NCI-H510A treated with DMSO at 0.1 percent for 48 hours (cell line): ENCODE measurements around the gene KCNMA1.

ENCODE experiments used
- DNase-seq: peaks from one replicate; lab custom pipeline; 2025; lab: John Stamatoyannopoulos, UW

Gene KCNMA1

GRCh38 chr10:77244286-77244685 is 393.3 kb downstream of the KCNMA1 start:
- no peak for DNase-seq

GRCh38 chr10:77241350-77241725 is 396.3 kb downstream of the KCNMA1 start:
- DNase-seq: no peak

- peak; percentile 71 for DNase-seq
Observed at GRCh38 chr10:77240706-77241349, 396.8 kb downstream of the KCNMA1 start.

DNA sequence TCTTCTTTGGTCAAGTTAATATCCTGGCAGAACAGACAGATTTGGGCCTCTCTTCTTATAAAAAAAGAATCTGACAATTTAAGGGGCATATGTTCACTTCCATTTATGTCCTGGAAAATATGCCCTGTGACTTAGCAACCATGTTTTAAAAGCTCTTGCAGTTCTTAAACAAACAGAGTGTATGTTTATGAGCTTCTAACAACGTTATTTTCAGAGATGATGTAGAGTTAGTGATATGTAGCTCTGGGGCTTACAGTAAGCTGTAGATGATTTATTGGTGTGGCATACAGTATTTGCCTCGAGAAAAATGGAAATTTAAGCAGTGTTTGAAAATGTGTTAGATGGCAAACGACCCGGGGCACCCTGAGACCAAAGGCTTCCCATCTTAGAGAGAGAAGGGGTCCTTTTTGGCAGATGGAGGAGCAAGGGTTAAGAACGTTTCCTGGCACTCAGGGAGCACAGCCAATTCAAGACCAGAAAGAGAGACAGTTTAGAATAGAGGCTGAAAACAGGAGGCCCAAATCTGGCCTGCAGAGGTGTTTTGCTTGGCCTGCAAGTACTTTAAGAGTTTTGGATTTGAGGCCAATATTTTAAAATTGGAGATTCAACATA is 397.5 kb downstream of the KCNMA1 start:
- peak; percentile 71 for DNase-seq

DNA sequence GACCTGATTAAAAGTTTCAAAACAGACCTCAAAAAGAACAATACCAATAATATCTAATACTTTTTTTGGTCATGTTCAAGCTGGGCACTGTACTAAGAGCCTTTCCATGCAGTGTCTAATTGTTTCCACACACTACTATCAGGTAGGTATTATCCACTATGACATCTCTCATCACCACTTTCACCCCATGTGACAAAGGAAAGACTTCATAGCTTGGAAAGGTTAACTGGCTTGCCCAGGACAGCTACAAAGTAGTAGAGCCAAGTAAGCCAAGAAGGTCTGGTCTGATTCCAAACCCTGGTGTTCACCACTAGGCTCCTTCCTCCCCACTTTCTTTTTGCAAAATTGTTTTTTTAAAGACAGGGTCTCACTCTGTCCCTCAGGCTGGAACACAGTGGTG is 400.5 kb downstream of the KCNMA1 start:
- DNase-seq: no peak

DNA sequence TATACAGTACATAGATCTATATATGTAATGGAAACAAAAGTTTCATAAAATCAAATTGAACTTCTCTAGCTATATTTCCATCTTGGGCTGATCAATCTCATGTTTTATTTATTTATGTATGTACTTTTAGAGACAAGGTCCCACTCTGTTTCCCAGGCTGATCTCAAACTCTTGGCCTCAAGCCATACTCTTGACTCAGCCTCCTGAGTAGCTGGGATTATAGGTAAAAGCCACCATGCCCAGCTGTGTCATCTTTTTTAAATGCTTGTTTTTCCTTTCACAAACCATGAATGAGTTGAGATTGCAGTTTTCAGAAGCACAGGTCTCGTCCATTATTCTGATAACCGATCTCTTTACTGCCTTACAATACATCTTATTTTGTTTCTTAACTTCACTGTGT is 400.9 kb downstream of the KCNMA1 start:
- peak; percentile 19 for DNase-seq

- no peak for DNase-seq
Observed at GRCh38 chr10:77236029-77236428, 401.6 kb downstream of the KCNMA1 start.

GRCh38 chr10:77234599-77234998 is 403.0 kb downstream of the KCNMA1 start:
- no peak for DNase-seq

GRCh38 chr10:77233466-77233865 is 404.1 kb downstream of the KCNMA1 start:
- DNase-seq: no peak

DNA sequence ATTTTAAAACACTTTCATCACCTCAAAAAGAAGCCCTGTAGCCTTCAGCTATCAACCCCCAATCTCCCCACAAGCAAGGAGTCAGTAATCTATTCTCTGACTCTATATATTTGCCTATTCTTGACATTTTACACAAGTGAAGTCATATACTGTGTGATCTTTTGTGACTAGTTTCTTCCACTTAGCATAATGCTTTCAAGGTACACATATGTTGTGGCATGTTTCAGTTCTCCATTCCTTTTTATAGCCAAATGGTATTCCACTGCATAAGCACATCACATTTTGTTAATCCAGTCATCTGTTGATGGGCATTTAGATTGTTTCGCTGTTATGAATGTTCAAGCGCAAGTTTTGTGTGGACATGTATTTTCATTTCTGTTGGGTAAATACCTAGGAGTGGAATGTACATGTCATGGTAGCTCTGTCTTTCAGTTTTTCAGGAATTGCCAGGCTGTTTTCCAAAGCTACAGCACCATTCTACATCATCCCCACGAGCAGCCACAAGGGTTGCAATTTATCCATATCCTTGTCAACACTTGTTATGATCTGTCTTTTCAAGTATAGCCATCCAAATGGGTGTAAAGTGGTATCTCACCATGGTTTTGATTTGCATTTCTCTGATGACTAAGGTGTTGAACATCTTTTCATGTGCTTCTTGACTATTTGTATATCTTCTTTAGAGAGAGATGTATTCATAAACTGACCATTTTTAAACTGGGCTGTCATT is 405.6 kb downstream of the KCNMA1 start:
- DNase-seq: no peak

GRCh38 chr10:77231375-77231774 is 406.2 kb downstream of the KCNMA1 start:
- DNase-seq: no peak

DNA sequence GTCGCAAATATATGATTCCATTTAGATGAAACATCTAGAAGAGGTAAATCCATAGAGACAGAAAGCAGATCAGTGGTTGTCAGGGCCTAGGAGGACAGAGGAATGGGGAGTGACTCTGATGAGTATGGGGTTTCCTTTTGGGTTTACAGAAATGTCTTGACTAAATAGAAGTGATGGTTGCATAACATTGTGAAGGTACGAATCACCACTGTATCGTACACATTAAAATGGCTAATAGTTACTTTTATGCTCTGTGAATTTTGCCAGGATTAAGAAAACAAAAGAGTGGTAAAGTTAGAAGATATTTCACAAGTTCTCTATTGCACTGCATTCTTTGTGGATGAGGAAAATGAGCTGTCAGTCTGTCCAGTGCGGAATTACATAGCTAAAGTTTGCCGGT is 407.4 kb downstream of the KCNMA1 start:
- no peak for DNase-seq

GRCh38 chr10:77229704-77230103 is 407.9 kb downstream of the KCNMA1 start:
- no peak for DNase-seq

DNA sequence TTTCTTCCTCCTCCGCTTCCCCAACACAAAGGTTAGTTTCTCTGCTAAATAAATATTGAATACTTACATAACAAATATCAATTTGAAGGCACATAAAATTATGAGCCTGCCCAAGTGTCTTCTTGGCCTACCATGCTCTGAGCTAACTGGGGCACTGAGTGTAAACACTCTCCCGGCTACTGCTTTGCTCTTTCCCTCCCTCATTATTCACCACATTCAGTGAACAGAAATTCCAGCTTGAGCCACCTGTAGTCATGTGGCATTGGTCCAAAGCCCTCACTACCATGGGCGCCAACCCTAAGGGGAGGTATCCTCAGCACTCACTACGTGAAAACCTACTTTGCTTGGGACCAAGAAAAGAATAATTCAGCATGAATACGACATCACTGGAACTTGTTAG is 409.0 kb downstream of the KCNMA1 start:
- peak; percentile 96 for DNase-seq

GRCh38 chr10:77226853-77227565 is 410.6 kb downstream of the KCNMA1 start:
- DNase-seq: no peak

GRCh38 chr10:77226452-77226851 is 411.2 kb downstream of the KCNMA1 start:
- no peak for DNase-seq

DNA sequence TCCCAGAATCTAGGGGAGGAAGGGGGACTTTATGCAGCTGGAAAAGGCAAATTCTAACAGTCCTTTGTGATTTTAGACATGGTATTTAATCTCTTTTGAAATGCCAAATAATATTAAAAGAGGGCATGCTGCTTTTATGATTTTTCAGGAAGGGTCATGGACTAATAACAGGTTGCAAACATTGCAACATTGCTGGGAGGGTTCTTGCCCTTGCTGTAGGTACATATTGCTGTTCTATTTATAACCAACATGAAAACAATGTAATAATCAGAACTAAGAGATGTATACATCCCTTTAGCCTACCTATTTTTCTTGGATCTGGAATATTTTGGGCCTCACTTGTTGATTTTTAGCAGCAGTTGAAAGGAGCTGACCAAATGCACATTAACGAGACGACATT is 411.6 kb downstream of the KCNMA1 start:
- DNase-seq: no peak

DNA sequence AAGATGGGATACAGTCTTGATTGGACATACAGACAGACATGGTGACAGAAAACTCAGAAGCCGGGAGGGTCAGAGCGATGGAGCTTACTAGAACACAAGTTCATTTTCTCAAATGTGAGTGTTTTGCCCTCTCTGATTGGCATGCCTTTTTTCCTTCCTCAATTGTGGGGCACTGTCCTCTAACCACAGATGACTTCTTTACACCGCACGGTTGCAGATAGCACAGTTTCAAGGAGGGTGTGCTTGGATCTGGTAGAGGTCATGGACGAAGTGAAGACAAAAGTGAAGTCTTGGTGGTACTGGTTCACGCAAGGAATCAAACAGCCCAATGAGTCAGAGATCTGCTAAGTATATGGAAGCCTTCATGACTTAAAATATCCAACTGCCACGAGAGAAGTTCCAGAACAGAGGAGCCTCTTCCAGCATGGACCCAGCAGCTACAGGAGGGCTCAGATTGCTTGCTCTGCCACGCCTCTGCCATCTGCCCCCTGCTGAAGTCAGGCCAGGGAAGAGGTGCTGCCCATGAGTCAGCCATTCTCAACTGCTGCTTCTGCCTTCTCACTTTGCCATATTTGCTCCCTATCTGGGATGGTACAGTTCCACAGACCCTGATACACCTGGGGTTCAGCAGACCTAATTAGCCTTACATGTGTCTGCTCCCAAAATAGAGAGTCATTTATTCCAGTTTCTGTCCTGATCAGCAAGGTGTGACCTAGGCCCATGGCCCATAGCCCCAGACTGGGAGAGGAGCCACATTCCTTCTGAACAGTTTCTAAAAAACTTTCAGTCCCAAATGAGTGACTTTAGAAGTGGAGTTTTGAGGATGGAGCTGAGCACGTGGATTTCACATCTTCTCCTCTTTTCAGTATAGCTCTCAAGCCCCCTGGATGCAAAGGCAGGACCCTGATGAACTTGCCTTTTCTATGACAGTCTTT is 413.8 kb downstream of the KCNMA1 start:
- DNase-seq: peak; percentile 22

GRCh38 chr10:77220150-77220549 is 417.5 kb downstream of the KCNMA1 start:
- DNase-seq: no peak

GRCh38 chr10:77219046-77219445 is 418.6 kb downstream of the KCNMA1 start:
- no peak for DNase-seq

DNA sequence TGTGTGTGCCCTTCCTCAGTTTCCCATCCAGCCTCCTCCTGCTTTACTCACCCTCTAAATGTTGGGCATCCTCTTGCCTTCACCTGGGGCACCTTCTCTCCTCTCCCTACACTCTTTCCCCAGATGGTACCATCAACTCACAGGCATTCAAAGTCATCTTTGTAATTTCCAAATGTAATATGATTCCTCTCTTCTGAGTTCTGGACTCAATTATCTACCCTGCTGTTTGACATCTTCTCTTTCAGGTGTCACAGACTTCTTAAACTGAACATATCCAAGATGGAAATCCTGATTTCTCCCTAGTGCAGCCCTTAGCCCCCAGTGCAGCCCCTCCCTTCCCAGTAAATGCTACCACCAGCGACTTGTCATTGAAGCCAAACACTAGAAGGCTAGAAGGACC is 422.8 kb downstream of the KCNMA1 start:
- DNase-seq: no peak

- no peak for DNase-seq
Observed at GRCh38 chr10:77212632-77213031, 425.0 kb downstream of the KCNMA1 start.
